HG03575 (cell line): ENCODE results near the gene LRTM2.

Experiments used
- ATAC-seq: cut with Tn5 transposase; IDR thresholded peaks from one replicate; pipeline ENCODE4 v1.9.1; 2021; ENCODE audit not compliant: unreplicated experiment, insufficient number of reproducible peaks, low FRiP score; ENCODE audit errors: extremely low read depth

Gene LRTM2

GRCh38 chr12:1826401-1826800 lies 6.0 kb downstream of the LRTM2 start:
- ATAC-seq: no peak

- ATAC-seq: no peak
Measured at GRCh38 chr12:1826867-1827705, 6.7 kb downstream of the LRTM2 start.

- no peak for ATAC-seq
Measured at GRCh38 chr12:1827826-1828805, 7.8 kb downstream of the LRTM2 start.

GRCh38 chr12:1828856-1829255 lies 8.5 kb downstream of the LRTM2 start:
- ATAC-seq: no peak

DNA sequence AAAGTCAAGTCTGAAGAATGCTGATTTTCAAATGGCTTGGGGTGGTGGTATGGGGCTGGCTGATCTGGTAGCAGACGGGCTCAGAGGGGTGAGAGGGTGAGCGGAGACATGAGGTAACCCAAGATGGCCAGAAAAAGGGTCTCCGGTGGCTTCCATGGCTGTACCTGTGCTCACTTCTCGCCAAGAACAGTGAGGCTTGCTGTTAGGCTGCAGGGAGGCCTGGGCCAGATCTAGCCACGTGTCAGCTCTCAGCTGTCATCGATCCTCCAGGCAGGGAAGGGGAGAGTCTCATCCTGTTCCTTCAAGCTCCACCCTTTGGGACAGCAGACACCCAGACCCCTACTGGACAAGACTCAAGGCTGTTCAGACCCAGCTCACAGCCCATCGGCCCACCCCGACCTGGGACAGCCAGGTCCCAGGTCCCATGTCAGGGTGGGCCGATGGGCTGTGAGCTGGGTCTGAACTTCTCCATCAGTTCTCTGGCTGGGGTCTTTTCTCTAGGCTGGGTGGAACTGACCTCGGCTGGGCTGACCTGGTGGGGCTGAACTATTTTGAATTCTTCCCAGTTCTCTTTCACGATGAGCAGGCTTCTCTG lies 9.0 kb downstream of the LRTM2 start:
- ATAC-seq: no peak

GRCh38 chr12:1830401-1830845 lies 10.1 kb downstream of the LRTM2 start:
- no peak for ATAC-seq

GRCh38 chr12:1830981-1831963 lies 10.9 kb downstream of the LRTM2 start:
- ATAC-seq: no peak

DNA sequence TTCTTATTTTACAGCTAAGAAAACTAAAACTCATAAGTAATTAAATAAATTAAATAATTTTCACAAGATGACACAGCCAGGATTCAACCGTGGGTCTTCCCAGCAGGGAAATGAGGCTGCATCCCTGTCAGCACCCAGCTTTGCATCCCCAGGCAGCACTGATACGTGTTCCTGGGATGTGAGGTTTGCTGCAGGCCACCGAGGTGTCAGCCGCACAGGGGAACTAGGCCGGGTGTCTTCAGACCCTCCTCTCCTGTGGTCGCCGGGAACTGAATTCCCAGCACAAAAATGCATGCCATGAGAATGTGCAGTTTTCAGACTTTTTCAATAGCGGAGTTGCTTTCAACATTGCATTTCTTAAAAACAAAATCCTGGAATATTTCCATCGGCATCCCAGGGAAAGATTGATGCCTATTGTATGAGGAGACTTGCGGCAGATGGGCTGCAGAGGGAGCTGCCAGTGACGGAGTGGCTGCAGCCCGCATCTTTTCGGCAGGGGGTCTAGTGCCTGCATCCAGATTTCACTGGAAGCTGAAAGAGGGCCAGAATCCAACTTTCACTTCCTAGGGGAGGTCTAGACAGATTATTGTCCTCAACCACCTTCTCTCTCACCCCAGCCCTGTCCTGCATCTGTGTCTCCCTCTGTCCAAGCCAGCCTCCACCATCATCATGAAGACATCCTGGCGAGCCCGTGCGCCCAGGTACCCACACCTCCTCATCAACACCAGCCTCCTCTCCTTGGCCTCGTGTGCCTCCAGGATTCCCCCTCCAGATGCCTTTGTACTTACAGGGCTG lies 12.6 kb downstream of the LRTM2 start:
- ATAC-seq: no peak

DNA sequence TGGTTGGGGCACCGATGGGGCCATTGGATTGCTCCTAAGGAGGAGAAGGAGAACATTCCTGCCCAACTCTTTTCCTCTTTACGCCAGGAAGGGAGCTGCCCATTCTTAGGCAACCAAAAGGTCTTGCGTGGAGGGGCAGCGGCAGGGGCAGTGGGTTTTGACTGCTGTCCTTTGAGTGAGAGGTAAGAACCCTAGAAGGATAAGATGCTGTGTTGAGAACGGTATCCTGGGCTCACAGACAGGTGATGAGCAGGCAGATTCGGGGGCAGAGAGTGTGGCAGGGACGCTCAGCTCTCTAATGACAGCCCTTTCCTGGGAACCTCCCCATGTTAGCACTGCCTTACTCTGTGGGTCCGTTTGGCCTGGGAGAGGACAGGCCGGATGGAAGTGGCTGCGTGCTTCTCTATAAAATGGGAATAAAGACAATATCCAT lies 13.2 kb downstream of the LRTM2 start:
- ATAC-seq: no peak

- ATAC-seq: no peak
Measured at GRCh38 chr12:1834186-1834925, 14.0 kb downstream of the LRTM2 start.

DNA sequence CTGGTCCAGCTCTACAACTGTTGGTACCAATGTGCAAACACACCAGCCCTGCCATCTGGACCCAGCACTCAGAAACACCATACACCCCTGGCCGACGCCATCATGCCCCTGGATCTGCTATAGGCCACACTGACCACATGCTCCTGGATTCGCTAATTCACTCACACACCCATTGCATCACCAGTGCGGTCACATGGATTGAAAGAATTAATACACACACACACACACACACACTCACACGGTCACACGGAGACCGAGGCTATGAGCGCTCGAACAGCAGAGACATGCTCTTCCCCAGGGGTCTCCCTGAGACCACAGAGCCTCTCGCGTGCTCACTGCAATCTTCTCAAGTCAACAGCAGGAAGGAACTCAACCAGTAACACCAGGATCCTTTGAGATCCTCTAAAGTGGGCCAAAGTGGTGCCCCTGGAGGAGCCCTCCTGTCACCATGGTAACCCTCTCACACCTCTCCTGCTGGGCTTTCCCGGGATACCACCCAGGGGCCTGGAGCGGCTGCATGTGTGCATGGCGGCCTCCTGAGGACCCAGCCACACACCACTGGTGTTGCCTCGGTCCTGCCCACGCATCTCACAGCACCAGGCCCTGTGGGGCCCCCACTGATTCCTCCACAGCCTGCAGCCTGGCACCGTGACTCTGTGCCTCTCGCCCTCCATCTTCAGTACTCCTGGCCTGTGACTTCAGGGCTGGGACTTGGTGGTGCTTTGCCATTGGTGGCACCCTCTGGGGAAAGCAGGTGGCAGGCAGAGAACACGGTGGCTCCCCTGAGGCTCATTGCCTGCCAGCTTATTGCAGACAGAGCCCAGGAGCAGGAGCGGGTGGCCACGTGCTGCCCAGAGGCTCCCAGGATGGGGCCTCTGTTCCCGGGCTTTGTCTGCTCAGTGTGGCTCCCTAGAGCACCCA lies 15.1 kb downstream of the LRTM2 start:
- no peak for ATAC-seq

GRCh38 chr12:1836241-1836803 lies 16.0 kb downstream of the LRTM2 start:
- no peak for ATAC-seq

DNA sequence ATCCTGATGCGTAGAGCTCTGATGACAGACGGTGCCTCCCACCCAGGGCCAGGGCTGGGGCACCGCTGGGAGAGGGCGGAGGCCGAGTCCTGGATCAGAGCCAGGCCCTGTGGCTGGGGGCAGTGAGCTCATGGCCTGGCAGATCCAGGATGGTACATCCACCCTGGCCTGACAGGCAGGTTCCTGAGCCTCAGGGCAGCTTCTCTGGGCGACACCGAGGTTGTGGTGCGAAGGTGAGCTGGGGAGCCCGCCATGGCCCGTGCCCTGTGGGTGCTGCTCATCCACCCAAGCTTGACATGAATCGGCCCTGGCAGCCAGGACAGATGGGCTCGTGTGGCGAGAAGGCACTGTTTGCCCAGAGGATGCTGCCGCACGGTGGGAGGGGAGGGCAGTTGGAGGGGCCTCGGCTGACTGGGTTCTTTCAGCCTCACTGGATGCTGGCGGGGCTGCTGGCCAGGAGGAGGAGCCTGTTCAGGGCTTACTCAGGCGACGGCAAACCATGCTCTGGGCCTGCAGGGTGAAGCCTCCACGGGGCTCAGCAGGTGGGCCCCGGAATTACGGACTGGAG lies 16.6 kb downstream of the LRTM2 start:
- no peak for ATAC-seq

DNA sequence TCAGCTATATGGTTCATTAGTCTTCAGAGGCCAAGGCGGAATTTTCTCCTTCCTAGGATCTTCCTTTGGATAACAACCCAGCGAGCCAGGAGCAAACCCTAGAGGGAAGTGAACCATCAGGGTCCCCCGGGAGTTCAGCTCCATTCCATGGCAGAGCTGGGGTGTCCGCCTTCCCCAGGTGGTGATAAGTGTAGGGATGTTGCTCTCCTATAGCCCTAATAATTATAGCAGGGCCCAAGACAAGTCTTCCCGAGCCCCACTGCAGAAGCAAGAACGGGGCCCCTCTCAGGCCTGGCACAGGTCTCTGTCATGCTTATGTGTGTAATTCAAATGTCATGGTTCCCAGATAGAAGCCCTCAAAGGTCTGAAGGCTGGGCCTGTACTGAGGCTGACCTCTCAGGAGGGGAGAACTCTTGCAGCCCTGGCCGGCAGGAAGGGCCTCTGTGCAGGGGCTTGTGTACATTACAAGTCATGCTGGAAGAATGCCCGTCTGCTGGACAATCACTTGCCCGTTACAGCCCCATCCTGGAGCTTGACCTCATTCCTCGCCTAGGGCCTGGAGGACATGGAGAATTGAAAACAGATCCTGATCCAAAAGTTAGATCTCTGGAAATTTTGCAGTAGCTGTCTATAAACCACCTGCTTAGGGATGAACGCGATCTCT lies 17.3 kb downstream of the LRTM2 start:
- no peak for ATAC-seq
